GM18867 (cell line): ENCODE data around the gene RERE.
"Not testable (repeated sequence)": the region's sequence is repeated elsewhere in the genome, so short reads cannot be mapped to it uniquely, and the experiment has no call there.

ENCODE experiments used
- ATAC-seq: cut with Tn5 transposase; IDR thresholded peaks from one replicate; pipeline ENCODE4 v1.9.1; 2021; ENCODE audit warnings: mild to moderate bottlenecking, moderate library complexity; ENCODE audit not compliant: unreplicated experiment

Gene RERE

DNA sequence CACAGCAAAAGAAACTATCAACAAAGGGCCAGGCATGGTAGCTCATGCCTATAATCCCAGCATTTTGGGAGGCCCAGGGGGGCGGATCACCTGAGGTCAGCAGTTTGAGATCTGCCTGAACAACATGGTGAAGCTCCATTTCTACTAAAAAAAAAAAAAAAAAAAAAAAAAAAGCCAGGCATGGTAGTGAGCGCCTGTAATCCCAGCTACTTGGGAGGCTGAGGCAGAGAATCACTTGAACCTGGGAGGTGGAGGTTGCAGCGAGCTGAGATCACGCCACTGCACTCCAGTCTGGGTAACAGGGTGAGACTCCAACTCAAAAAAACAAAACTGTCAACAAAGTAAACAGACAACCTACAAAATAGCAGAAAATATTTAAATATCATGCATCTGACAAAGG lies 122.0 kb downstream of the RERE start:
- ATAC-seq = not testable (repeated sequence)

DNA sequence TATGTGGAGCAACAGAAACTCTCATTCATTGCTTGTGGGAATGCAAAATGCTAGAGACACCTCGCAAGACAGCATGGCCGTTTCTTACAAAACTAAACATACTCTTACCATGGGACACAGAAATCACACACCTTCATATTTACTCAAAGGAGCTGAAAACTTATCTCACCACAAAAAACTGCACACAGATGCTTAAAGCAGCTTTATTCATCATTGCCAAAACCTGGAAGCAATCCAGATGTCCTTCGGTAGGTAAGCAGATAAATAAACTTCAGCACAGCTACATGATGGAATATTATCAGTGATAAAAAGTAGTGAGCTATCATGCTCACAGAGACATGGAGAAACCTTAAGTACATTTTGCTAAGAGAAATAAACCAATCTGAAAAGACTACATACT lies 124.3 kb downstream of the RERE start:
- no peak for ATAC-seq

DNA sequence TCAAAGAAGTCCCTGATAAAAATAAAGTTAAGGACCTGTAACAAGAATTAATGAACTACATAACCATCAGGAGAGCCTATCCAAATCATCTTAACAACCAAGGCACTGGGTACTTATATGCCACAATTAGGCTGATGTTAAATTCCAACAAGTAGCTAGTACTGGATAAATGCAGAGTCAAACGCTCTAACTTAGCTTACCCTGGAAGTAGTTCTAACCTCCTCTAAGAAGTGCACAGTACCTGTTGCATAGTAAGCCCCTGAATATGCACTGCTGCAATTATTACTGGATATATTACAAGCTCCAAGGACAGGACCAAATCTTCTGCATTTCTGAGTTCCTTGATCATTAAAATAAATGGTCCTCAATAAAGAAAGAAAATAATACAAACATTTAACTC lies 125.8 kb downstream of the RERE start:
- no peak for ATAC-seq

DNA sequence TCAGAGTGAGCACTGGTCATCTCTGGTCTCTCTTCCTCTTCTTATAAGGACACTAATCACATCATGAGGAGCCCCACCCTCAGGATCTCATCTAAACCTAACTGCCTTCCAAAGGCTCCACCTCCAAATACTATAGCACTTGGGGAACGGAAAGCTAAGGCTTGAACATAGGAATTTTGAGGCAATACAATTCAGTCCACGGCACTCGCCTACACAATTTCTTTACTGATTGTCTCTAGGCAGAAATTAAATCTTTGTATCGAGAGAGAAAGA lies 127.3 kb downstream of the RERE start:
- no peak for ATAC-seq

DNA sequence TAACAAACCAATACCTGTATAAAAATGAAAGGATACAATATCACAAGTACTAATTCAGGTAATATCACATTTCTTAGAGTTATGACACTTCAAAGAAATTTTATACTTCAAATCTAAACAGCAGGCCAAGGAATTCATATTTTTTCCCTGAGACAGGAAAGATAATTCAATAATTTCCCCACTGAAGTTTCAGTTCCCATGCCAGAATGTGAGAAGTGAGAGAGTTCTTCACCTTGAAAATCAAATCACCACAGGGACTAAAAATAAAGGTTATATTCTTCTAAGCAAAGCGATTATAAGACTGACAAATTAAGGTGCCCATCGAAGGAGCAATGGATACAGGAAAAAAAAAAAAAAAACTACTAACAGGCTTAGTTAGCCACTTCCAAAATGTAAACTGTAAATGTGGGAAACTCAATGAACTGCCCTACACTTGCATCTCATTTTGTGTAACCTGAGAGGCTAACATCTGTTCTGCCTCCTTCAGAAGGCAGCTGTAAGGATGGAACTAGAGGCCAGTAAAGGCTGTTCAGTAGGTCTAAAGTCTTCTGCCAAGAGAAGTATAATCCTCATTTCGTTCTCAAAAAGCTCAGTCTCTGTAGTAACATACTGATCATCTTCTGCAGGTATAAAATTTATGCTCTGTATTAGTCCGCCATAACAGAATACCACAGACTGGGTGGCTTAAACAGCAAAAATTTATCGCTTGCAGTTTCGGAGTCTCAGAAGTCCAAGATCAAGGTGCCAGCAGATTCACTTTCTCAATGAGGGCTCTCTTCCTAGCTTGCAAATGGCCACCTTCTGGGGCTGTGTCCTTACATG lies 127.8 kb downstream of the RERE start:
- no peak for ATAC-seq

DNA sequence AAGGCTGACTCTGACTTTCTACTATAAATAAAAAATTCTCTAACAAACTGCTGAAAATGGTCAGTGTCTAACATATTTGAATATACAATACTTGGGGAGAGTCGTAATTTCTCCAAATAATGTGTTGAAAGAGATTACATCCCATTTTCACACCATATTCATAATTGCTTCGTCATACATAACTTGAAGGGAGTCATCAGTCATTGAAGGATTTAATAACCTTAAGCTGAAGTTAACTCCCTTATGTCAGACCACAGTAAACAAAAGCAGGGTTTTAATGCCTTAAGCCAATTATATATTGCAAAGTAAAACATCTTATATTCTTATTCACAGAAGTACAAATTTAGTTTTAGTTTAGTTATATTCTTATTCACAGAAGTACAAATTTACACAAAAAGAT lies 129.9 kb downstream of the RERE start:
- ATAC-seq = no peak

DNA sequence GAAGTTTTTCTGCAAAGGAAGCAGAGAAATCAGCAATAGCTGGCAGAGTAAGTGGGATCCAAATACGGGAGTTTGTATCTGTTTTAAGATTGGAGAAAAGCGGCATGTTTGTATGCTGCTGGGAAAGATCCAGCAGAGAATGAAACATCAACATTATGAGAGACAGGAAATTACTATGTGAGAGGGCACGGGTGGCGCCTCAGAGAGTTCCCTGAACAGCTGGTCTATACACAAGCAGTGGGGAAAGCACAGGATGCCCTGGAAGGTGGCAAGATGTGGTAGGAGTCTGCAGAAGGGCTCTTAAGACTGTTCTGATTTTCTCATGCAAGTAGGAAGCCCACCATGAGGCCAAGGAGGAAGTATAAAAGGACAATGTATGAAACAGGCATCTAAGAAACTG lies 130.4 kb downstream of the RERE start:
- no peak for ATAC-seq

DNA sequence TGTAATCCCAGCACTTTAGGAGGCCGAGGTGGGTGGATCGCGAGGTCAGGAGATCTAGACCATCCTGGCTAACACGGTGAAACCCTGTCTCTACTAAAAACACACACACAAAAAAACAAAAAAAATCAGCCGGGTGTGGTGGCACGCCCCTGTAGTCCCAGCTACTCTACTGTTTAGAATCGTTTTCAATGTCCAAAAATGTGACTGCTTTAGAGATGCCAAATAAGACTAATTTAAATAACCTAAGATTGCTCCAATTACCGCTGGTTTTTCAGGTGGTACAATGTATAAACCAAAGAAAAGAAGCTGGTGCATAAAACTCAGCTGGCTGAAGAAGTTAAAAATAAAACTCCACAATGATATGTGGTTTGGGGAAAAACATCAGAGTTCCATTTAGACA lies 132.0 kb downstream of the RERE start:
- ATAC-seq = no peak

DNA sequence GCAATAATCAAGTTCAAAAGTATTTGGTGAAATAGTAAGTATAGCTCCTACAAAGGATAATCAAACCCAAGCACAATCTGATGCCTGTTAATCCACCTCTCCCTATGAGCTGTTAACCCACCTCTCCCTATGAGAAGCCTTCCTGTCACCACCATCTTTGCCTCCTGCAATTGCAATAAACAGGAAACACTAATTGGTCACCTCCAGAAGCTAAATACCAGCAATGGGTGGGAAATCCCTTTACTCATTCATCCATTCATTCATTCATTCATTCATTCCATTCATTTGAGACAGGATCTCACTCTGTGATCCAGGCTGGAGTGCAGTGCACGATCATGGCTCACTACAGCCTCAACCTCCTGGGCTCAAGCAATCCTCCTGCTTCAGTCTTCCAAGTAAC lies 132.8 kb downstream of the RERE start:
- no peak for ATAC-seq

DNA sequence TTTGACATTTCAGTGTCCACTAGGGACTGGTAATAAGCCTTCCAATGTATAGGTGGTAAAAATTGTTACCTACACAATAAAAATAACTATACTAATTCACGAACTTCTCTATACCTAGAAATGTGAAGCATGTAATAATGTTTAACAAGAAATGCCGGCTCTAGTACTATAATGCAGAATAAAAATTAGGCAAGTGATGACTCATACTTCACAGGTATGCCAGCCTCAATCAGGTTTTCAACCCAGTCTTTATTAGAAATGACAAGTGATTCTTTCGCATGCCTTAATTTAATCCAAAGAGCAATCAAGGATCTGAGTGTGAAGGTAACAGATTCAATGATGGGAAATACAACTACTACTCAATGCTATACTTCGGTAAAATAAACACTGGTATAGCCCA lies 134.9 kb downstream of the RERE start:
- ATAC-seq = no peak

DNA sequence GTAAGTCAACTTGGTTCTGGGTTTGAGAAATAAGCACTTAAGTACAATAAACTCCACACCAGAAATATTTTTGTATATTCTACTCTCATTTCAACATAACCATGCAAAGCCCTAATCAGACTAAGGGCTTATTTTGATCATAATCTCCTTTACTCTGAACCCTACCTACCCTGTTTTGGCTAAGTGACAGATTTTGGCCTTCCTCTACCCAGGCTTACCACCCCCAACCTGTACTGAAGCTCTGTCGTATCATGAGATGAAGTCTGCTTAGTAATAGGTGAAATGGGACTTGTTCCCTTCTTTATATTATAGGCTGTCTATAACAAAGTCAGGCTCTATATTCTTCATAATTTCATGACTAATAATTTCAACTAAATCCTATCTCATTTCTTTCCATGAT lies 135.5 kb downstream of the RERE start:
- ATAC-seq = no peak

DNA sequence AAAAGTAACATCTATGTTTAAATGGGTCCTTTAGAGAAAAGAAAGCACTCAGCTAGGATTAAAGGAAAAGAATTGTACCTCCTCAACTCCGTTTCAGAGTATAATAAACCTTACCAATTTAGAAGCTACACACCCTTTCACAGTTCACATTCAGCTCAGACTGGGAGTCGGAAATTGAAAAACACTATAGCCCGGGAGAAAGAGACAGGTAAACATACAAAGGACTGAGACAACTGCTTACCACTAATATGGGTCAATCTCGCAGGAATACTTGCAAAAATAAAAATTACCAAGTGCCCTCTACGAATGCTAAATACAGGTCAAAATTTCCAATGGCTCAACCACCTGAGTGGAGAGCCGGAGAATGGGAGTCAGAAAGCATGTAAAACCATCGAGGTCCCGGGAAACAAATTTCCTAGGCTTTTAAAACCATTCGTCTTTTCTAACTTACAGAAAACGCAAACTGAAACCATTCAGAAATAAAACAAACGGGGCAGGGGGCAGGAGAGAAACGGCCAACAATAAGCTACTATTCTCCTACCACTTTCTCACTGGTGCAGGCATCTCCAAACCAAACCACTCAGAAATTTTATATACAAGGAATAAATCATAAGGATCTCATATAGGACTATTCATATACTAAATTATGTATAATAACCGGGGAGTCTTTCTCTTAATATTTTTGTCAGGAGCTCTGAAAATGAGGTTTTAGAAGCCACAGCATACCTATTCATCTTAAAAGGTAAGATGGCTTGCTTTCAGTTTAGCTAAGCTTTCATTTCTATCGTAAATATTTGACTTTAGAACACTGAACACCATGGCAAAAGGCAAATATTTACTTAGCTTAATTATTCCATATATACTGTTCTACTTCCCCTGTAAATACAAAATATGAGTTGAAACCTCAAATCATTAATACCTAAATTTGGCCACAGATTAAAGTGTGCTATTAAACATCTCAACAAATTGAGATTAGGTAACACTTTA lies 136.5 kb downstream of the RERE start:
- ATAC-seq = no peak

DNA sequence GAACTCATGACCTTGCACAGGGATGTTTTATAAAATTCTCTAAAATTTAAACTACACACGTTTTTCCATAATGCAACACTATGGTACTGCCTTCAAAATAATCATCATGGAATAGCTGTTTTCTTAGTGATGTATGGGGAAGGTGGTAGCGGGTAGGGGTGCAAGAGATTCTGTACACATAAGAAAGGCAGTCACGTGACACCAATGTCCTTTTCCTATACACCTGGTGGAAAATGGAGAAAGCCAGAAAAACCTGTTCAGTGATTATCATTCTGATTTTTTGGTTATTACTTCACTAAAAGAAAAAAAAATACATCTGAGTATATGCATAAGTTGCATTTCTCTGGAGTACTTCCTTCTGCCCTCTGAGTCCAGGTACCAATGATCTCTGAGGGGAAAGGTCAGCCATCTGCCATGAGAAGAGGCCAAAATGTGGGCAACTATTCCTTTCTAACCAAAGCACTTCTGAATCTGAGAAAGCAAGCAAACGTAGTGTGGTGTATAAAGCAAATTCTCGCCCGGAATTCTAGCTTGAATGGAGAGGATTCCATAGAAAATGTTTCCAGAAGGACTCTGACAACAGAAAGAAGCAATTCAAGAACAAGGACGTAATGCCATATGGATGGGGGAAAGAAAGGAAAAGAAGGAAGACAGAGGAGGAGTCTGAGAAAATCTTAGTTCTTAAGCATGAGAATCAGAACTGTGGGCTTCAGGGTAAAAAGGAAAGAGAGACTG lies 137.3 kb downstream of the RERE start:
- no peak for ATAC-seq

DNA sequence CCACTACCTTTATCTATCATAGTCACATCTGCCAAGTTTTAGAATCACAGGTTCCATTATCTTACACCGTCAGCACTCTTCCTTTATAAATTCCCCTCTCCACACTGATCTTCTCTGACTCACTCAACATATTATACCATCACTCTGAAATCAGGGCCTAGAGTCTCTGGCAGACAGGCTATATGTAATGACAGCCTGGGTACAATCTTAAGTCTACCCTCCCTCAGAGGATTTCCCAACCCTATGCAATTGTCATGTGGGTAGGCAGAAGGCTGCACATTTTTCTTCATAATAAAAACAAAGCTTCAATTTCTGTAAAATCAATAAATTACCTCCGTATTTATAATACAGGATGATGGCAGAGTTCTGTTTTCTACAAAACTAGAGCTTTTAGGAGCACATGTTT lies 138.0 kb downstream of the RERE start:
- ATAC-seq = no peak

DNA sequence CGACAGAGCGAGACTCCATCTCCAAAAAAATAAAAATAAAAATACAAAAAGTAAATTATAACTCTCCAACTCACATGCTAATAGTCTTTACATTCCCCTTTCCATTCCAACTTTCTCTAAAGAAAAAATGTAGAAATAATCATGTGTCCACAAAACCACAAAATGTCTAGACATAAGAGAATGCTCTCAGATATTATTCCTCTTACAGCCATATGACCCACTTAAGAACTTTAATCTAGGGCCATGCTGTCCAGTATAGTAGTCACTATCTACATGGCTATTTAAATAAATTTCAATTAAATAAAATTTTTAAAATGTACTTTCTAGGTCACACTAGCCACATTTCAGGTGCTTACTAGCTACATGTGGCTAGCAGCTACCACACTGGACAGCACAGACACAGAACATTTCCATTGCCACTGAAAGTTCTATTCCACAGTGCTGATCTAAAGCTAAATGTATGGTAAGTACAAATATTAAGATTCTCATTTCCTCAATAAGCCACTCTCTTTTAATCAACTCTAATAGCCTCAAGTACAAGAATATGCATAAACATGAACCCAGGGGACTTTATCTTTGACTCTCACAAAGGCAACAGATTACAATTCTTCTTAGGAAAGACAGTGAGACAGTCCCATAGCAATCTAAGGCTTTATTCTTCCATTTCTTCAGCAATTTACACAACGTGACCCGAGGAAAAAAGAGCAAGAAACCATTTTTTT lies 138.6 kb downstream of the RERE start:
- ATAC-seq = no peak

DNA sequence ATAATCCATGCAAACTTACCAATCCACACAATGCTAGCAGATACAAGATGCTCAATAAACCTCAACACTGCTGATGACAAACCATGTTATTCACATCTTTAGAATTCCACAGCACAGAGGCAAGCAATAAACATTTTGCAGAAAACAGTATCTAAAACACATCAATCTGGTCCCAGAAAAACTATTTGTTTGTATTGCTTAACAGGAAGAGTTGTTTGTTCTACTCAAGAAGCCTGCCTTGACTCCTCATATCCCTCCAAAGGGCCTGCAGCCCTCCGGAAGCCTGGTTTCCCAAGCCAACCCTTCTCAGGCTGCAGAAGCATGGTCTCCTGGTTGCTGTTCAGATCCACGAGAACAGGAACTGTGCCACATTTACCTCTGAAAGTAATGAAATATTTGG lies 139.7 kb downstream of the RERE start:
- no peak for ATAC-seq

DNA sequence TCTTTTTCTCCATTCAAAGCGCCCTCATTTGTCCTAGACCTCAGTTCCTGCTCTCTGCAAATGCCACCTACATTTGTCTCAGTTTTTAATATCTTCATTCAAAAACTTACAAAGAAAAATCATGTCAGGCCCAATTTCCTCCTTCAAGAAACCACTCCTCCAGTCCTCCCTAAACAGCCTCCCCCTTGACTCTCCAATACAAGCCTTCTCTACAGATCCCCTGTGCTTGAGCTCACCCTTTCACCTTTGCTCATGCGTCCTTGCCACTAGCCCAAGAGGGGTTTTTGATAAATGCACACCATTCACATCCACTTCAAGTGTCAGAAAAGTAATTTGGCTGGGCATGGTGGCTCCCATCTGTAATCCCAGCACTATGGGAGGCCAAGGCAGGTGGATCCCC lies 140.6 kb downstream of the RERE start:
- no peak for ATAC-seq

DNA sequence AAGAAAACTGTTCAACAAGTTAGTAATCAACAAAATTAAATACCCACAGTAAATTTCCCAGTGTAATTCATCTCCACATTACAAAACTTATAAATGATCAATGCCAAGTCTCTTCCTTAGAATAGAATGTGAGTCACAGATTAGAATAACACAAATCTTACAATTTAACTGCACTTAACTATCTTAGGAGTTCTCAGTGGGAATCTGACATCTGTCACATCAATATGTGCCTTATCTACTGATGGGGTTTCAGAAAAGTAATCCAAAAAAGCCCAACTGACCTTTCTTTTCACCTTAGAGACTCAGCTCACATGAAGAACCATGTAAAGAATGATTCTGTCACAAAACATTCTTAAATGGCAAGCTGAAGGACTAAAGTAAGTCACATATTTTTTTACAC lies 141.4 kb downstream of the RERE start:
- no peak for ATAC-seq

DNA sequence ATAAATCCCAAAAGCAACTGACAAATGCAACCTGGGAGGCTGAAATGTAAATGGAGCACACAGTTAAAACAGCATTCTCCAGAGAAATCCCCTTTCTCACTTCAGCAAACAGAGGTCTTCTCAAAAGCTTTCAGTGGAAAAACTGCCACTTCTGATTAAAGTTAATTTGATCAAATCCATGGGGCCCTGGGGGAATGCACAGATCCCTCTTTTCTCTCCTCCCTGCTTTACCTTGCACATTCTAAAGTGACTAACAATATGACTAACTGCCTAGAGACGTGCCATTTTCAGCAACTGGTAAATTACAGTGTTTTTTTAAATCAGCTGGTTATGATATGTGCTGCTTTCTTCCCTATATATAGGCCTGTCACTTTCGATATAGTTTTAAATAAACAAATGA lies 142.5 kb downstream of the RERE start:
- no peak for ATAC-seq

DNA sequence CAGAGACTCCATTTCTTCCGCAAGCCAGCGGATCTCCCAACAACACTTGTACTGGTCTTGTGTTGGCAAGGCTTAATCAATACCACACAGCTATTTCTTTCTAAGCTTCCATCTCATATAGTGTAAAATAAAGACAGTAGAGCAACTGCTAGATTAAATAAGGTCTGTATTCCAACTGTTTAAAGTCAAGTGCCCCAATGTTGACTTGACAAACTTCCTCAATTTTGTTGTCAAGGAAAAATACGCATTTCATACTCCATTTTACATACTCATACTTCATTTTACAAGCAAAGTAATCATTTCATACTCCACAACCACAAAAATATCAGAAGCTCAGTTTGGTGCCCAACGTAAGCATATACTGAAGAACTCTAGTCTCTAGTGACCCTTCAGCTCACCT lies 143.0 kb downstream of the RERE start:
- no peak for ATAC-seq

DNA sequence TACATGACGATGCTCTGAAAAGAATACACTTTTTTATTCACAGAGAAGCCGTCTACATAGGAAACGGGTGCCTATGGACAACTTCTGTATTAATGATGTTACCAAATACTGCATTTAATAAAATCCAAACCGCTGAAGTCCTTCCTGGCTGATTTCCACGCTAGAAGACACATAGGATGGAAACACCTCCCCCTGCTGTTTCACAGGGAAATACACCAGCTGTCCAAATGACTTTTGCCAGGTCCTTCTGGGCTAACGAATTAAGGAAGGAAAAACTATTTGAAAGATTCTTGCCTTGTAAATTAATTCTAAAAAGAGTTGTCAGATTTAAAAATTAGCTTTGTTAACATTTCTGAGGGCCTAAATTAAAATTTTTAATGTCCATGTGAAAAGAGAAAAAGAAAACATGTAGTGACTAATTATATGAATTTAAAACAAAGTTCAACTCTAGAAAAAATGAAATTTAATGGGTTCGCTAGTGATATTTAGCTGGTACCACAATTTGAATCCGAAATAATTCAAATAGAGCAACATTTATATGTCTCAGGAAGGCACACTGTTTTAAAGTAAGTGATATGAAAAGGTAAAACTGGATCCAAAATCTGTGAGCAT lies 146.0 kb downstream of the RERE start:
- ATAC-seq = no peak
